ENCODE data around the gene CLDN19.

- TF ChIP-seq CTCF (conservative IDR thresholded peaks at IDR 0.05; ENCODE audit: low read length) (no peak), EZH2phosphoT487 (IDR thresholded peaks at IDR 0.05; ENCODE audit: borderline replicate concordance) (no peak)
These were observed 1.3 kb downstream of the CLDN19 start for GRCh38 chr1:42738678-42739226.
